ENCODE data around the gene RPS3. TPM values are rescaled to one million over a fixed set of nuclear protein-coding genes. Genes with fewer than 3 reads are reported as not detected.

The RPS3 gene
- total and polyA plus RNA-seq, 2 donors (not counting 1 experiment from before 2014, with no cell fraction given) = 1,593 to 3,359 TPM

GRCh38 chr11:75384438-75385080 is 14.8 kb upstream of the RPS3 start:
- Histone ChIP-seq H3K27me3 (ENCODE audit: control insufficient read depth, insufficient read depth, low read length) (no peaks in the 10 kb centered on the region), H3K36me3 (ENCODE audit: control insufficient read depth, insufficient read depth, low read length) (no peaks in the 10 kb centered on the region), H3K4me3 (replicated peaks in 1 of 4; ENCODE audit: control extremely low read depth in 1 of 4, insufficient read depth in 1 of 4, low read depth in 3 of 4, low read length in 4 of 4) (no peak overlapping the region), H3K79me2 (ENCODE audit: control insufficient read depth, insufficient read depth, low read length) (no peaks in the 10 kb centered on the region), H3K9me3 (ENCODE audit: control insufficient read depth, insufficient read depth, low read depth, low read length) (no peaks in the 10 kb centered on the region), H2AFZ (ENCODE audit: low read length) (peak overlapping the region; percentile 46), H4K20me1 (ENCODE audit: control insufficient read depth, extremely low read depth, insufficient read depth, low read length) (no peaks in the 10 kb centered on the region), H3K27ac (ENCODE audit: insufficient read depth, low read length) (no peak overlapping the region), H3K4me1 (ENCODE audit: control insufficient read depth, extremely low read depth, insufficient read depth, low read length) (peaks cover 2% of the 10 kb centered on the region), H3K9ac (ENCODE audit: insufficient read depth, low read length) (no peak overlapping the region), H3K4me2 (ENCODE audit: extremely low read depth, insufficient read depth, low read length) (peak overlapping the region; percentile 71)
- peak; percentile 30 to 66 for DNase-seq (ENCODE audit: low read depth in 2 of 2)
- TF ChIP-seq EZH2 (IDR thresholded peaks at IDR 0.05; ENCODE audit: low read length, missing control alignments) = no peak
- TF ChIP-seq, protein P1, sequence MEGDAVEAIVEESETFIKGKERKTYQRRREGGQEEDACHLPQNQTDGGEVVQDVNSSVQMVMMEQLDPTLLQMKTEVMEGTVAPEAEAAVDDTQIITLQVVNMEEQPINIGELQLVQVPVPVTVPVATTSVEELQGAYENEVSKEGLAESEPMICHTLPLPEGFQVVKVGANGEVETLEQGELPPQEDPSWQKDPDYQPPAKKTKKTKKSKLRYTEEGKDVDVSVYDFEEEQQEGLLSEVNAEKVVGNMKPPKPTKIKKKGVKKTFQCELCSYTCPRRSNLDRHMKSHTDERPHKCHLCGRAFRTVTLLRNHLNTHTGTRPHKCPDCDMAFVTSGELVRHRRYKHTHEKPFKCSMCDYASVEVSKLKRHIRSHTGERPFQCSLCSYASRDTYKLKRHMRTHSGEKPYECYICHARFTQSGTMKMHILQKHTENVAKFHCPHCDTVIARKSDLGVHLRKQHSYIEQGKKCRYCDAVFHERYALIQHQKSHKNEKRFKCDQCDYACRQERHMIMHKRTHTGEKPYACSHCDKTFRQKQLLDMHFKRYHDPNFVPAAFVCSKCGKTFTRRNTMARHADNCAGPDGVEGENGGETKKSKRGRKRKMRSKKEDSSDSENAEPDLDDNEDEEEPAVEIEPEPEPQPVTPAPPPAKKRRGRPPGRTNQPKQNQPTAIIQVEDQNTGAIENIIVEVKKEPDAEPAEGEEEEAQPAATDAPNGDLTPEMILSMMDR (conservative IDR thresholded peaks at IDR 0.05 in 1 of 2, IDR thresholded peaks at IDR 0.05 in 1 of 2; ENCODE audit: low read depth in 1 of 2, low read length in 2 of 2) = peak; percentile 96 to 97

DNA sequence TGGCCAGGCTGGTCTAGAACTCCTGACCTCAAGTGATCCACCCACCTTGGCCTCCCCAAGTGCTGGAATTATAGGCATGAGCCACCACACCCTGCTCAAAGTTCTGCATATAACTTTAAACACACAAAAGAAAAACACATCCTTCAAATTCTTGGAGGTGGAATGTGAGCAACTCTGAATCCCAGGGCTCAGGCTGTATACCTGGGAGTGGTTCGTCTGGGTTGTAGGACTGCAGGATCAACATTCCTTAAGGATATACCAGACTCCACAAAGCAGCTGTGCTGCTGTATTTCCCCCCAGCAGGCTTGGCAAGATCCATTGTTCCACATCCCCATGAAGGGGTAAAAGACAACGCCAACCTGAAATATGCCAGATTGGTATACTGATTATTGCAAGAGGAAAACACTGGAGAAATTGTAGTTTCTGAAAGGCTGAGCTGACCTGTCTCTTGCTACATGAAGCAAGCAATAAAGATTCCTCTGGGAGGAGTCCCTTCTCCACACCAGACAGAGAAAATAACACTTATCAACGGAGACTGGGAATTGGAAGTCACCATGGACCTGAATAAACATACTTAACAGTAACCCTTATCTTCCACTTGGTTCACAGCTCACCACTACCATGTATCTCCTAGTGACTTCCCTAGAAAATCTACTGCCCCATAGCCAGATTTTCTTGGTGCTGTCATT is 12.2 kb upstream of the RPS3 start:
- no peak overlapping the region for H3K27ac ChIP-seq (ENCODE audit: insufficient read depth, low read length)
- no peaks in the 10 kb centered on the region for H3K27me3 ChIP-seq (ENCODE audit: control insufficient read depth, insufficient read depth, low read length)
- no peaks in the 10 kb centered on the region for H3K9me3 ChIP-seq (ENCODE audit: control insufficient read depth, insufficient read depth, low read depth, low read length)
- no peak overlapping the region for H3K9ac ChIP-seq (ENCODE audit: insufficient read depth, low read length)
- no peak overlapping the region for H3K4me2 ChIP-seq (ENCODE audit: extremely low read depth, insufficient read depth, low read length)
- H3K4me3 ChIP-seq (replicated peaks in 1 of 4; ENCODE audit: control extremely low read depth in 1 of 4, insufficient read depth in 1 of 4, low read depth in 3 of 4, low read length in 4 of 4) = no peak overlapping the region
- peak in 1 of 2 donors; percentile 75 for DNase-seq (ENCODE audit: low read depth in 2 of 2)
- no peaks in the 10 kb centered on the region for H3K36me3 ChIP-seq (ENCODE audit: control insufficient read depth, insufficient read depth, low read length)
- no peaks in the 10 kb centered on the region for H3K79me2 ChIP-seq (ENCODE audit: control insufficient read depth, insufficient read depth, low read length)
- no peak for TF ChIP-seq EZH2 (IDR thresholded peaks at IDR 0.05; ENCODE audit: low read length, missing control alignments)
- TF ChIP-seq, protein P1 (conservative IDR thresholded peaks at IDR 0.05 in 1 of 2, IDR thresholded peaks at IDR 0.05 in 1 of 2; ENCODE audit: low read depth in 1 of 2, low read length in 2 of 2) = no peak
- H2AFZ ChIP-seq (ENCODE audit: low read length) = no peak overlapping the region
- peaks cover 2% of the 10 kb centered on the region for H3K4me1 ChIP-seq (ENCODE audit: control insufficient read depth, extremely low read depth, insufficient read depth, low read length)
- H4K20me1 ChIP-seq (ENCODE audit: control insufficient read depth, extremely low read depth, insufficient read depth, low read length) = no peaks in the 10 kb centered on the region

- H3K27me3 ChIP-seq (ENCODE audit: control insufficient read depth, insufficient read depth, low read length) = no peaks in the 10 kb centered on the region
- H3K79me2 ChIP-seq (ENCODE audit: control insufficient read depth, insufficient read depth, low read length) = no peaks in the 10 kb centered on the region
- H4K20me1 ChIP-seq (ENCODE audit: control insufficient read depth, extremely low read depth, insufficient read depth, low read length) = no peaks in the 10 kb centered on the region
- H3K4me3 ChIP-seq (replicated peaks in 1 of 4; ENCODE audit: control extremely low read depth in 1 of 4, insufficient read depth in 1 of 4, low read depth in 3 of 4, low read length in 4 of 4) = no peak overlapping the region
- H3K4me1 ChIP-seq (ENCODE audit: control insufficient read depth, extremely low read depth, insufficient read depth, low read length) = peaks cover 2% of the 10 kb centered on the region
- no peak overlapping the region for H3K4me2 ChIP-seq (ENCODE audit: extremely low read depth, insufficient read depth, low read length)
- H3K27ac ChIP-seq (ENCODE audit: insufficient read depth, low read length) = no peak overlapping the region
- H2AFZ ChIP-seq (ENCODE audit: low read length) = no peak overlapping the region
- peak in 1 of 2 donors; percentile 36 for DNase-seq (ENCODE audit: low read depth in 2 of 2)
- no peaks in the 10 kb centered on the region for H3K9me3 ChIP-seq (ENCODE audit: control insufficient read depth, insufficient read depth, low read depth, low read length)
- TF ChIP-seq, protein P1 (conservative IDR thresholded peaks at IDR 0.05 in 1 of 2, IDR thresholded peaks at IDR 0.05 in 1 of 2; ENCODE audit: low read depth in 1 of 2, low read length in 2 of 2) = no peak
- no peak for TF ChIP-seq EZH2 (IDR thresholded peaks at IDR 0.05; ENCODE audit: low read length, missing control alignments)
- H3K36me3 ChIP-seq (ENCODE audit: control insufficient read depth, insufficient read depth, low read length) = no peaks in the 10 kb centered on the region
- H3K9ac ChIP-seq (ENCODE audit: insufficient read depth, low read length) = no peak overlapping the region
Measured at GRCh38 chr11:75387736-75388294, 11.5 kb upstream of the RPS3 start.
